Limb (tissue), 2 donors: ENCODE measurements around the gene NR2F2.
A peak's percentile ranks its signal among the peaks of the same experiment; 100 is the strongest.

Experiments used
- DNase-seq, 2 donors: peaks; one replicate each; pipeline ENCODE4 v3.0.0-alpha.2; 2016; ENCODE audit errors: extremely low spot score in 2 of 2

NR2F2 gene

GRCh38 chr15:96331144-96331944 is 844 bp downstream of the NR2F2 start:
- peak in 1 of 2 donors; percentile 63 for DNase-seq

- DNase-seq = peak in 1 of 2 donors; percentile 66
Observed at GRCh38 chr15:96331945-96332636, 1.6 kb downstream of the NR2F2 start.

DNA sequence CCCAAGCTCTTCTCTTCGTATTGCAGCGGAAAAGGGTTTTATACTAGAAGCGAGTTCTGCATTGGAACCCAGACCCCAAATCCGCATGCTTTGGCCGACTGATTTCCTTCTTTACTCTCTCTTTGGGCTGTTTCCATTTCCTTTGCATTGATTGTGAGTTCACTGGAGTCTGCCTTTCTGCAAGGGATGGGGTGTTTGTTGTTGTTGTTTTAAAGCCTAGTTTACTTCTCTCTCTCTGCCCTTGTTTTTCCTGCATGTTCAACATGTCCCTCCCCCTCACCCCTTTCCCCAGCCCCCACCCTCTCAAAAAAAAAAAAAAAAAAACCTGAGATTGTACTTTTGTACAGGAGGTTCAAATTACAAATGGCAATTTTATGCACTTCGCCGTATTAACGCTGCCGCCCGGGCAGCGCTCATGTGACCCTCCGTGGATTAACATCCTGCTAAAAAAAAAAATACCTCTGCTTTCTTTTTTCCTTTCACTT is 2.2 kb downstream of the NR2F2 start:
- DNase-seq = no peak

DNA sequence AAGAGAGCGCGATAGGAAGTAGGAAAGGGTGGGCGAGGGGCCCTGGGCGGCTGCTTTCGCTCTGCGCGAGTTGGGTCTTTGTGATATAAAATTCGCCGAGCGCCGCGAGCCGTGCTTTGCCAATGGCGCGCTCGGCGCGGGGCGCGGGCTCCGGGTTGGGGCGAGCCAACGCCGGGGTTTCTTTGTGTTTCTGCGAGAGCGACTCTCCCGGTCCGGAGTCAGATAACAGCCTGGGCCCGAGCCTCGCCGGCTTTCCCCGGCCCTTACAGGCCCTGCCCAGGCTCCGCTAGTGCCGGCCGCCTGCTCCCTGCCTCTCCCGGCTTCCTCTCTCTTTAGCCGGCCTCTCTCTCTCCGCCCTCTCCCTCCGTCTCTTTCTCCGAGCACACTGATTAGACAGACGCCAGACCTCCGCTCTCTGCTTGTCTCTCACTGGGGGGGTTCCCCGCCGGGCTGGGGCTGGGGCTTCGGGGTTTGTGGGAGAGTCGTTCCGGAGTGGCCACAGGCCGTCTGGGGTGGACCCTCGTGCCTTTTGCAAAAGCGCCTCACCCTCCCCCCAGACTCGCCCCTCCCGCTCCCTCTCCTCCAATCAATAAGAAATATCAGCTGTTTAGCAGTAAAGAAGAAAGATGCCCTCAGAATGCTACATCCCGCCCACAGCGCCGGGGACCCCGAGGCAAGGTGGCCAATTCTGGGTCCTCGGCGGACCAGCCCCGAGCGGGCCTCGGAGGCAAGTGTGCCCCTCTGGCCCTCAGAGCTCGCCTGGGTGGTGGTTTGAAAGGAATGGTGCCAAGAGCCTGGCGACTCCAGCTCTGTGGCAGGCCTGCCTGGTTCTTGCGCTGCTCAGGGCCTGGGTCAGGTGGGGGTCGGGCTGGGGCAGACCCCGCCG is 2.9 kb downstream of the NR2F2 start:
- peak in 1 of 2 donors; percentile 77 for DNase-seq

GRCh38 chr15:96334017-96334704 is 3.7 kb downstream of the NR2F2 start:
- peak in 1 of 2 donors; percentile 58 for DNase-seq

DNA sequence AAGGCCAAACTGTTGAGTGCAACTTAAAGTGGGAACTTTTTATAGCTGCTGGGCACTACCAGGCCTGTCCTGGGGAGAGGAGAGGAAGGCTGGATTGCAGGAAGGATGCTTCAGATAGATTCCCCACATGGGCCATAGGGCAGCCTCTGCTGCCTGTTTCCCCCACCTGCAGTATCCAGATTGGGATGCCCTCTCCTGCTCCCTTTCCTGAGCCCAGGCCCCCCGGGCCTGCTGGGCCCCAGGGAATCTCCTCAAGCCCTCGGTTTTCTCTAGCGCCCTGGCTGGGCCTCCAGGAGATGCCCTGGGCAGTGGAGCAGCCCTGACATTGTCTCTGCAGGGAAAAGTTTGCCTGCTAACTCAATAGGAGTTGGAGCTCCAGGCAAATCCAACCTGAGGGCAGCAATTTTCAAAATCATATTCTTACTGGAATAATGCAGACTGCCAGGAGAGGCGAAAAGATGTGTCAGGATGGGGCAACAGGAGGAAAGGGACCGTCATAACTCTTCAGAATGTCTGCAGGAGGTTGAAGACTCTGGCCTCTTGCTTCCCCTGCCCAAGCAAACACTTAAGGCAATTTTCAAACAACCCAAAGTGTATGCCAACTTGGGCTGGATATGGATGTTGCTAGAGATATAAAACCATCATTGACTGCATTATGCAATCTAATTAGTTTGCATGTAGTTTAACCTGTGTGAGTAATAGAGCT is 4.4 kb downstream of the NR2F2 start:
- DNase-seq = peak in 1 of 2 donors; percentile 45

DNA sequence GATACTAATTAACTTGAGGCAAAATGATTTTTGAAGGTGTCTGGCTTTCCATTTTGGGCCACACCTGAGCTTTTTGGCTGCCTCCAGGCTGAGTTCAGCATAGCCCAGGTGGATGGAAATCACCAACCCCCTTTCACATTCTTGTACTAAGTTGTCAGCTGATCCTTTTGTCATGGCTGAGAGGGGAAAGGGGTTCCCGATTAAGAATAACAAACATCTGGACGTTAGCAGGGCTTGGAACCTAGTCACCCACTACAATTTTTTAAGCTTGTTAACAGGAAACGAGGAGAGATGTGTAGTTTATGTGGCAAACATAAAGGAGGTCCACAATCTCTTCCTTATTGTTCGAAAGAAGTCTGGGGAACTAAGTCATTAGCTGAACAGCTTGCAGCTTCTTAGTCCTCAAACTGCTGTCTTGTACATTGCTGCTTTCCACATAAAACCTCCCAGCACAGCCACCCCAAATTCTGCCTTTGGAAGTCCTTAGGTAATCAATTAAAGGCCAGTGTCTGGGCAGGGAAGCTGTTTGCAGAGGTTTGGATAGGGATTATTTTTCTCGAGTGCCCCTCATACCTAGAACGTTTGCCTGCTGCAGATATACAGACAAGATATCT is 5.0 kb downstream of the NR2F2 start:
- no peak for DNase-seq

GRCh38 chr15:96336108-96336595 is 5.7 kb downstream of the NR2F2 start:
- no peak for DNase-seq

DNA sequence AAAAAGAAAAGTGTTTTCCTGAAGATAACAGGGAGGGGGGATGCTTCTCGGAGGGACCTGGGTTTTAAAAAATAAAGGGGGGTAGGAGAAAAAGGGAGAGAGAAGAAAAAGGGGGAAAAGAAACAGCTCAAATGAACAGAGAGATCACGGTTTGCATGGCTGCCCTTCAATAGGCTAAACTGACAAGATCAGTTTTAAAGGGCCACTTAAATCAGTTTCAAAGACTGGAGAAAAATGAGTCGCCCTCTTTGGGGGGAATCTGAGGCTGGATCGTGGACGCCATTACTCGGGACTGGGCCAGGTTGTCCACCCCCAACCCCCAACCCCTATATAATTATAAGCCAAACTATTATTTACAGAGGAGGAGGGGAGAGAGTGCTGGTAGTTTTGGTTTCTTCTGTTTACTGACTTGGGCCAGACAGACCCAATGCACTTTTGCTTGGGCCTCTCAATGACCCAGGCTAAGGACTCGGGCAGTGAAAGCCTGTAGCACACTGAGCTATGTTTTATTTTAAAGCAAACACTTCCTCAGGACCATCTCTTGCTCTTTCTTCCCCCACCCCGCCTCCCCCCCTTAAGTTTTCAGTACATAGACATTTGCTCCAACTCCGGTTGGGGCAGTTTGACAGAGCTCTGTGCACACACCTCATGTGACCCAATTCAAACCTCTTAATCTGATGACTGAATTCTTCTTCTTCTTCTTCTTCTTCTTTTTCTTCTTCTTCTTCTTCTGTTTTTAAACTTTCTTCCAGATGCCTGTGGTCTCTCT is 6.3 kb downstream of the NR2F2 start:
- peak in 1 of 2 donors; percentile 45 for DNase-seq

DNA sequence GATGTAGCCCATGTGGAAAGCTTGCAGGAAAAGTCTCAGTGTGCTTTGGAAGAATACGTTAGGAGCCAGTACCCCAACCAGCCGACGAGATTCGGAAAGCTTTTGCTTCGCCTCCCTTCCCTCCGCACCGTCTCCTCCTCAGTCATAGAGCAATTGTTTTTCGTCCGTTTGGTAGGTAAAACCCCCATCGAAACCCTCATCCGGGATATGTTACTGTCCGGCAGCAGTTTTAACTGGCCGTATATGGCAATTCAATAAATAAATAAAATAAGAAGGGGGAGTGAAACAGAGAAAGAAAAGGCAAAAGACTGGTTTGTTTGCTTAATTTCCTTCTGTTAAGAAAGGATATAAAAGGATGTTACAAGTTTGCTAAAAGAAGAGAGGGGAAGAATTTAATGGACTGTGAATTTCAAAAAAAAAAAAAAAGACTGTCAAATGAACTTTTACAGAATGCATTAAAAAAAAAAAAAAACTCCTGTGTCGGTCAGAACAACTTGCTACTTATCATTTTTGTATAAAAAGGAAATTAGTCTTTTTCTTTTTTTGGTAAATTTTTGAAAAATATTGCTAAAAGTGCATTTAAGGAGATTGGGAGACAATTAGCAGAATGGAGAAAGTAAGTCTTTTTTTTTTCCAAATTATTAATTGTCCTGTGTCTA is 7.0 kb downstream of the NR2F2 start:
- DNase-seq = peak in 1 of 2 donors; percentile 42

DNA sequence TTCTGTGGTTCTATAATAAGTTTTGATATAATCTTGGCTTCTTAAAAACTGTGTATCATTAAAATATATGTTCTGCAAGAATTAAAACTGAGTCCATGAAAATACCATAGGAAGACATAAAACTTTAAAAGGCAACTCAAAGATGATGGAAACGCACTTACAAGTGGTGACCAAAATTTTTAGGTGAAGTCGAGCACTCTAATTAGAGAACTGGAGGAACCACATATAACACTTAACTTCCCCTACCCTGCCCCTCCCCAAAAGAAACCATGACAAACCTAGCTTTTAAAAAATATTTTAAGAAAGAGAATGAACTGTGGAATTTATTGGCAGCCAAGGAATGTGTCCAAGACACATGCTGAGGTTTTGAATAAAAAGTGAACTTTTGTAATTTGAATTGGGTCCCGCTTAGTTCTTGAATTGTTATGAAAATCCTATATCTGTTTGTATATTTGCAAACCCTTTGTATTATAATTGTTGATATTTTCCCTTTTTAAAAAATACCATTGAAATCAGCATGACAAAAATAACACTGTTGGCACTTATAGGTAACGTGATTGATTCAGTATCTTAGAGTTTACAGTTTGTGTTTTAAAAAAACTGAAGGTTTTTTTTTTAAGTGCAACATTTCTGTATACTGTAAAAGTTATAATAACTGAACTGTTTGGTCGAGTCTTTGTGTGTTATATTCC is 7.7 kb downstream of the NR2F2 start:
- DNase-seq = no peak

- peak in 1 of 2 donors; percentile 51 for DNase-seq
Observed at GRCh38 chr15:96338766-96339618, 8.5 kb downstream of the NR2F2 start.

- no peak for DNase-seq
Observed at GRCh38 chr15:96339619-96340347, 9.3 kb downstream of the NR2F2 start.

- no peak for DNase-seq
Observed at GRCh38 chr15:96340348-96340597, 9.8 kb downstream of the NR2F2 start.

- peak; percentile 81 to 88 for DNase-seq
Observed at GRCh38 chr15:96340598-96341512, 10.4 kb downstream of the NR2F2 start.
